Tibial nerve (tissue), 4 donors: ENCODE results near the gene DNAJA2. TPM values are rescaled to one million over a fixed set of nuclear protein-coding genes. Genes with fewer than 3 reads are reported as not detected.

Source experiments
- DNase-seq, 2 donors: peaks; one replicate each; pipeline ENCODE4 v3.0.0-alpha.2; 2019; ENCODE audit warnings: low spot score in 2 of 2
- H3K27ac ChIP-seq, 4 donors: fragments of 200-600 bp; sonication (generic) in 3 of 4; one replicate each; pipeline ENCODE4 v1.5.1; 2017 to 2019; ENCODE audit warnings: mild to moderate bottlenecking in 1 of 4
- H3K27me3 ChIP-seq, 2 donors: fragments of 200-600 bp; sonication (generic) in 1 of 2; one replicate each; pipeline versions ENCODE4 v1.5.1 to v1.6.0; 2017 to 2019
- H3K36me3 ChIP-seq, 3 donors: fragments of 200-600 bp; sonication (generic); one replicate each; pipeline ENCODE4 v1.5.1; 2018 to 2019
- H3K4me1 ChIP-seq, 4 donors: fragments of 200-600 bp; sonication (generic) in 3 of 4; one replicate each; pipeline ENCODE4 v1.5.1; 2017 to 2019
- H3K4me3 ChIP-seq, 4 donors: fragments of 200-600 bp; sonication (generic) in 3 of 4; one replicate each; pipeline ENCODE4 v1.5.1; 2017 to 2019; ENCODE audit warnings: mild to moderate bottlenecking in 1 of 4, moderate library complexity in 1 of 4
- H3K9me3 ChIP-seq, 4 donors: fragments of 200-600 bp; sonication (generic) in 3 of 4; one replicate each; pipeline ENCODE4 v1.5.1; 2017 to 2019
- CTCF ChIP-seq, 5 experiments: fragments of 200-600 bp in 3 of 5; fragments of 450-650 bp in 2 of 5; sonication (generic) in 3 of 5; IDR thresholded peaks; one replicate each; pipeline ENCODE4 v1.5.1; 2016 to 2019; ENCODE audit warnings: antibody characterized with exemption in 5 of 5, mild to moderate bottlenecking in 3 of 5, moderate library complexity in 2 of 5
- EP300 ChIP-seq, 2 donors: sonication (generic); formaldehyde crosslinking; IDR thresholded peaks; one replicate each; pipeline ENCODE4 v1.6.1; 2017; ENCODE audit warnings: antibody characterized with exemption in 2 of 2, mild to moderate bottlenecking in 1 of 2
- POLR2A ChIP-seq, 2 donors: fragments of 450-650 bp; IDR thresholded peaks; one replicate each; pipeline ENCODE4 v1.6.1; 2017; ENCODE audit warnings: antibody characterized with exemption in 2 of 2, mild to moderate bottlenecking in 2 of 2, moderate library complexity in 2 of 2
- WGBS, 2 donors: methylation state at CpG; one replicate each; pipeline ENCODE4 v1.1.5; 2018; 5-methylcytosine and 5-hydroxymethylcytosine counted together
- total RNA-seq, 4 donors: library from RNA; depleted of rRNA; stranded (reverse); fragments of >200 nt; gene quantifications; one replicate each; pipeline ENCODE4 v1.1.0, GENCODE V29; 2016

Gene DNAJA2
- total RNA-seq, 4 donors from 2014 or later = 27.2 to 48.5 (median 31.7) TPM

GRCh38 chr16:46986438-46986837 is 13.0 kb upstream of the DNAJA2 start:
- no peaks in the 10 kb centered on the region for H3K36me3 ChIP-seq
- H3K27me3 ChIP-seq = no peaks in the 10 kb centered on the region
- 84 to 86% methylated on average over 3 of the region's 3 CpGs for WGBS, 2 donors
- DNase-seq = no peak
- H3K9me3 ChIP-seq = no peaks in the 10 kb centered on the region
- no peak overlapping the region for H3K4me3 ChIP-seq
- no peaks in the 10 kb centered on the region for H3K4me1 ChIP-seq
- H3K27ac ChIP-seq = no peak overlapping the region
- TF ChIP-seq CTCF (IDR thresholded peaks at IDR 0.05) (no peak), POLR2A (IDR thresholded peaks at IDR 0.05) (no peak), EP300 (IDR thresholded peaks at IDR 0.05) (no peak)

- no peak for TF ChIP-seq EP300 (IDR thresholded peaks at IDR 0.05)
- TF ChIP-seq POLR2A (IDR thresholded peaks at IDR 0.05) = no peak
- TF ChIP-seq CTCF (IDR thresholded peaks at IDR 0.05) = no peak
- Histone ChIP-seq H3K9me3 (no peaks in the 10 kb centered on the region), H3K27me3 (no peaks in the 10 kb centered on the region), H3K36me3 (no peaks in the 10 kb centered on the region), H3K27ac (no peak overlapping the region), H3K4me1 (no peaks in the 10 kb centered on the region), H3K4me3 (no peak overlapping the region)
- no peak for DNase-seq
- 92 to 96% methylated on average over 4 of the region's 4 CpGs for WGBS, 2 donors
Measured at GRCh38 chr16:46982335-46982734, 8.9 kb upstream of the DNAJA2 start.

- no peaks in the 10 kb centered on the region for H3K4me1 ChIP-seq
- no peak overlapping the region for H3K27ac ChIP-seq
- H3K27me3 ChIP-seq = no peaks in the 10 kb centered on the region
- no peak overlapping the region for H3K4me3 ChIP-seq
- WGBS, 2 donors = 60 to 82% methylated on average over 1 of the region's 1 CpG
- TF ChIP-seq EP300 (IDR thresholded peaks at IDR 0.05) = no peak
- TF ChIP-seq POLR2A (IDR thresholded peaks at IDR 0.05) = no peak
- no peak for TF ChIP-seq CTCF (IDR thresholded peaks at IDR 0.05)
- no peaks in the 10 kb centered on the region for H3K9me3 ChIP-seq
- H3K36me3 ChIP-seq = no peaks in the 10 kb centered on the region
- DNase-seq = no peak
Measured at GRCh38 chr16:46980926-46981325, 7.5 kb upstream of the DNAJA2 start.

- H3K27ac ChIP-seq = no peak overlapping the region
- DNase-seq = no peak
- 84 to 93% methylated on average over 4 of the region's 4 CpGs for WGBS, 2 donors
- no peaks in the 10 kb centered on the region for H3K9me3 ChIP-seq
- H3K27me3 ChIP-seq = no peaks in the 10 kb centered on the region
- no peak overlapping the region for H3K4me3 ChIP-seq
- TF ChIP-seq EP300 (IDR thresholded peaks at IDR 0.05) (no peak), POLR2A (IDR thresholded peaks at IDR 0.05) (no peak), CTCF (IDR thresholded peaks at IDR 0.05) (no peak)
- H3K36me3 ChIP-seq = no peaks in the 10 kb centered on the region
- peaks cover 0 to 19% (median 15%) of the 10 kb centered on the region in 4 donors for H3K4me1 ChIP-seq
Measured at GRCh38 chr16:46976550-46976949, 3.1 kb upstream of the DNAJA2 start.

GRCh38 chr16:46975908-46976470 is 2.5 kb upstream of the DNAJA2 start:
- H3K27me3 ChIP-seq = no peaks in the 10 kb centered on the region
- no peak for DNase-seq
- TF ChIP-seq EP300 (IDR thresholded peaks at IDR 0.05) (no peak), CTCF (IDR thresholded peaks at IDR 0.05) (no peak), POLR2A (IDR thresholded peaks at IDR 0.05) (no peak)
- WGBS, 2 donors = 79 to 83% methylated on average over 4 of the region's 4 CpGs
- H3K27ac ChIP-seq = no peak overlapping the region
- no peaks in the 10 kb centered on the region for H3K9me3 ChIP-seq
- no peak overlapping the region for H3K4me3 ChIP-seq
- H3K36me3 ChIP-seq = no peaks in the 10 kb centered on the region
- H3K4me1 ChIP-seq = peaks cover 0 to 24% (median 16%) of the 10 kb centered on the region in 4 donors
